ENCODE data around the gene CTSW. TPM values are rescaled to one million over a fixed set of nuclear protein-coding genes. Genes with fewer than 3 reads are reported as not detected.

CTSW gene
- total RNA-seq, 1 donor from 2014 or later, result not detected

DNA sequence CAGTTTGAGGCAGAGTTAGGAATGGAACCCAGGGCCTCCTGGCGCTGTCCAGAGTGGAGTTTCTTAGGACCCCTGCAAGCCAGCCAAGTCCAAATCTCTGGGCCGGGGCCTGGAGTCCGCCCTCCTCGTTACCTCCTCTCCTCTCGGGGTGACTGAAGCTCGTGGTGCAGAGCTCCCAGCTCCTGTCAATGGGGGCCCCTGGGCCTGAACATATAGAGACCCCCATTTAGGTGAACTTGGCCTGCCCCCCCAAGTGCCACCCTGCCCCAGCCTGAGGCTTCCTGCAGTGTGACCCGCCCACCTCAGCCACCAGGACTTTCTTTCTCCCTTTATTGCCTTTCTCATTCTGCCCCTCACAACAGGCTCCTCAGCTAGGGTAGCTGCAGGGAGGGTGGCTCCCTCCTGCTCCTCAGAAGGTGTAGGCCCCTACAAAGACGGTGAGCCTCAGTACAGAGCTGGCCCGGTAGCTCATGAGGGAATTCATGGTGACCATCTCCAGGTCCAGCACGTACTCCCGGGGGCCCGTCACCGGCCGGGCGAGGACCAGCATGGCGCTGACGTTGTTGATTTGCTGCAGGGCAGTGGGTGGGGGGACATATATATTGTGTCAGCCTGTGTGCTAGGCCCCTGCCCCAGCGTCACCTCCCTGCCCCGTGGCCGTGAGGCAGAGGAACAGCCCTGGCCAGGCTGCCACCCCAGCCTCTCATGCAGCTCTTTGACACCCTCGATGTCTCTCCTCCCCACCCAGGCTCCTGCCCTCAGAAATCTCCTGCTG, 12.9 kb upstream of the CTSW start:
- TF ChIP-seq, protein P1, sequence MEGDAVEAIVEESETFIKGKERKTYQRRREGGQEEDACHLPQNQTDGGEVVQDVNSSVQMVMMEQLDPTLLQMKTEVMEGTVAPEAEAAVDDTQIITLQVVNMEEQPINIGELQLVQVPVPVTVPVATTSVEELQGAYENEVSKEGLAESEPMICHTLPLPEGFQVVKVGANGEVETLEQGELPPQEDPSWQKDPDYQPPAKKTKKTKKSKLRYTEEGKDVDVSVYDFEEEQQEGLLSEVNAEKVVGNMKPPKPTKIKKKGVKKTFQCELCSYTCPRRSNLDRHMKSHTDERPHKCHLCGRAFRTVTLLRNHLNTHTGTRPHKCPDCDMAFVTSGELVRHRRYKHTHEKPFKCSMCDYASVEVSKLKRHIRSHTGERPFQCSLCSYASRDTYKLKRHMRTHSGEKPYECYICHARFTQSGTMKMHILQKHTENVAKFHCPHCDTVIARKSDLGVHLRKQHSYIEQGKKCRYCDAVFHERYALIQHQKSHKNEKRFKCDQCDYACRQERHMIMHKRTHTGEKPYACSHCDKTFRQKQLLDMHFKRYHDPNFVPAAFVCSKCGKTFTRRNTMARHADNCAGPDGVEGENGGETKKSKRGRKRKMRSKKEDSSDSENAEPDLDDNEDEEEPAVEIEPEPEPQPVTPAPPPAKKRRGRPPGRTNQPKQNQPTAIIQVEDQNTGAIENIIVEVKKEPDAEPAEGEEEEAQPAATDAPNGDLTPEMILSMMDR (IDR thresholded peaks at IDR 0.05; ENCODE audit: unreplicated experiment), result no peak
- H3K36me3 Mint-ChIP-seq (ENCODE audit: insufficient read depth), result peaks cover 12% of the 10 kb centered on the region
- H3K4me1 Mint-ChIP-seq (ENCODE audit: low read depth), result no peaks in the 10 kb centered on the region
- no peak overlapping the region for H3K4me3 Mint-ChIP-seq (ENCODE audit: low read depth)
- no peak for DNase-seq (ENCODE audit: low spot score, unreplicated experiment)
- H3K27ac Mint-ChIP-seq, result no peak overlapping the region
- H3K9me3 Mint-ChIP-seq (ENCODE audit: low read depth), result no peaks in the 10 kb centered on the region
- H3K27me3 Mint-ChIP-seq, result no peaks in the 10 kb centered on the region

DNA sequence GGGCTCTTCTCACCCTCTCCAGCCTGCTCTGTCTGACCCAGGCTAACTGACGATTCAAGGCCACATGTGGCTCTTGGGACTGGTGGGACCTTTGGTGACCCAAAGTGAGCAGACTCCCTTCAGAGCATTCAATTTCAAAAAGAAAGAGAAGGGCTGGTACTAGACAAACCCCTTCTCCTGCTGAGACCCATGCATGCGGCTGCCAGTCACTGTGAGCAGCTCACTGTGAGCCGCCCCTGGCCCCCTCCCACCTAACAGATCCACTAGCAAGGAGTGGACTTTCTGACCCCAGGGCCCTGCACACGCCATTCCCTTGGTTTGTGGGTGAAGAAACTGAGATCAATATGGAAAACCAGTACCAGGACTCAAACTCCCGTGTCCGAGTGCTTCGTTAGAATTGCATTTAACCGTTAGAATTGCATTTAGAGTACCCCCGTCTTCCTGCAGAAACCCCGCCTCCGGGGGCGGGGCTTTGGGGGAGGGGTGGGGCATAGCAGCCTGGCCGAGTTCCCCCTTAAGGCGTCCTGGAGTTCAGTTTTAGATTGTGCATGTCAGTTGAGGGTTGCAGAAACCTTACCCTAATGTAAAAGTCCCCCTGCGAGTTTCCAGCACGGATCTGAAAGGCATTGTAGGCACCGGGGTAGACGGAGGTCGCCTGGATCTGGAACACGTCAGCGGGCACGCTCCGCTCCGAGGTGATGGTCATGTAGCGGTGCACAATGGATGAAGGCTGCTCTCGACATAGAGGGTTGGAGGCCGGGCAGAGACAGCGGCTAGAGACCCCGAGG, 12.2 kb upstream of the CTSW start:
- Mint-ChIP-seq H3K4me1 (ENCODE audit: low read depth) (peaks cover 2% of the 10 kb centered on the region), H3K27me3 (no peaks in the 10 kb centered on the region), H3K9me3 (ENCODE audit: low read depth) (no peaks in the 10 kb centered on the region), H3K4me3 (ENCODE audit: low read depth) (no peak overlapping the region), H3K36me3 (ENCODE audit: insufficient read depth) (peaks cover 12% of the 10 kb centered on the region), H3K27ac (no peak overlapping the region)
- DNase-seq (ENCODE audit: low spot score, unreplicated experiment), result no peak
- TF ChIP-seq, protein P1 (IDR thresholded peaks at IDR 0.05; ENCODE audit: unreplicated experiment), result no peak

DNA sequence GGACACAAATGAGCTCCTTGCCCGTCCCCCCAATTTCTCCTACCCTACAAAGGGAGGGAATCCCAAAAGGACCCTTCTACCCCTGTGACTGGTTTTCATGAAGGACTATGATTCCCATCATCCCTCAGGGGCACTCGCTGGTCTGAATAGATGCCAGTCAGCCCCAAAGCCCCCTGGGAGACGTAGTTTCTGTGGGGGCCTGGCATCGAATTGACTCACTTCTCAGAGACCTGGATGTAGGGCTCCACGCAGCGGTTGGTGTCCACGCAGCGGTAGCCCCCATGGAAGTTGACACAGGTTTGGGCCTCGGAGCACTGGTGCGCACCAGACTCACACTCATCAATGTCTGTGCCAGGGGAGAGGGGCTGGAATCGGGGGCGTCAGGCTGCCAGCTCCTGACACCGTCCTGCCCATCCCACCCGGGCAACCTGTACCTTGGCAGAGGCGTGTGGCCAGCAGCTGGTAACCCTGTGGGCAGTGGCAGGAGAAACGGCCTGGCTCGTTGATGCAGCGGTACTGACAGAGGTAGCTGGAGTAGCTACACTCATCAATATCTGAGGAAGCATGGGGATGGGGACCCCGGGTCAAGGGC, 11.5 kb upstream of the CTSW start:
- DNase-seq (ENCODE audit: low spot score, unreplicated experiment), result no peak
- Mint-ChIP-seq H3K9me3 (ENCODE audit: low read depth) (no peaks in the 10 kb centered on the region), H3K4me3 (ENCODE audit: low read depth) (no peak overlapping the region), H3K36me3 (ENCODE audit: insufficient read depth) (peaks cover 9% of the 10 kb centered on the region), H3K27me3 (no peaks in the 10 kb centered on the region), H3K4me1 (ENCODE audit: low read depth) (peaks cover 5% of the 10 kb centered on the region), H3K27ac (no peak overlapping the region)
- TF ChIP-seq, protein P1 (IDR thresholded peaks at IDR 0.05; ENCODE audit: unreplicated experiment), result no peak

DNA sequence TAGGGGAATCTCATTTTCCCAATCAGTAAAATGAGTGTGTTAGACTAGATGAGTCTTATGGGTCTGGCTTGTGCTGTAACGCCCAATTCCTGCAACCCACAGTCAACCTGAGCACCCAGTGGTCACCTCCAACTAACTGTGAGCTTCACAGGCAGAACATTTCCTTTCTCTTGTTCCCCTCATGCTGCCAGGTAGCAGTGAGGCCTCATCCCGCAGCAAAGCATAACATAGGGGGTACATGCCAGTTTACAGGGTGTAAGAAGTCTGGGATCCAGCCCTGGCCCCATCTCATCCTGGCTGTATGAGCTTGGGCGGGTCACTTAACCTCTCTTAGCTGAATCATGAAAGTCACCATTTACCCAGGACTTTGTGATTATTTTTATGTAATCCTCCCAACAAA, 10.7 kb upstream of the CTSW start:
- TF ChIP-seq, protein P1 (IDR thresholded peaks at IDR 0.05; ENCODE audit: unreplicated experiment), result no peak
- Mint-ChIP-seq H3K4me3 (ENCODE audit: low read depth) (no peak overlapping the region), H3K27ac (no peak overlapping the region), H3K4me1 (ENCODE audit: low read depth) (peaks cover 7% of the 10 kb centered on the region), H3K9me3 (ENCODE audit: low read depth) (no peaks in the 10 kb centered on the region), H3K27me3 (no peaks in the 10 kb centered on the region), H3K36me3 (ENCODE audit: insufficient read depth) (peaks cover 9% of the 10 kb centered on the region)
- DNase-seq (ENCODE audit: low spot score, unreplicated experiment), result no peak

DNA sequence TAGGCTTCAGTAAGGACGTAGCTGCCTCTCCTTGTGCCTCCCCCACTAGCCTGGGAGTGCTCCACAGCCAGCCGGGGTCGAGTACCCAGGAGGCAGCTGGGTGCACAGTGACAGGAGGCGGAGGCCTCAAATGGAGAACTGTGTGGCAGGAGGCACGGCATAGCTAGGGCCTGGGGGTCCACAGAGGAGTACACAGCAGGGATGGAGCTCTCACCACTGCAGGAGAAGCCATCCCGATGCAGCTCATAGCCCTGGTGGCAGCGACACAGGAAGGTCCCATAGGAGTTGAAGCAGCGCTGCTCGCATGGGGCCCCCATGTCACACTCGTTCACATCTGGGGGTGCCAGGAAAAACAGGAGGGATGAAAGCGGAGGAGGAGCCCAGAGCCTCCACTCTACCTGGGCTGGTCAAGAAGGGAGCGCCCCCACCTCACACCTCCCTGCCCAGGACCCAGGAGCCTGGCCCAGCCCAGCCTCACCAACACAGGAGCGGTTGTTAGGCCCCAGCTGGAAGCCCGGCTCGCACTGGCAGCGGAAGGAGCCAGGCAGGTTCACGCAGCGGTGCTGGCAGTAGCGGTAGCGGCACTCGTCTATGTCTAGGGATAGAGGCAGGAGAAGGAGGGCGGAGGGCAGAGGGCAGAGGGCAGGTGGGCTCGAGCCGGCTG, 9.9 kb upstream of the CTSW start:
- TF ChIP-seq, protein P1 (IDR thresholded peaks at IDR 0.05; ENCODE audit: unreplicated experiment), result no peak
- no peak for DNase-seq (ENCODE audit: low spot score, unreplicated experiment)
- Mint-ChIP-seq H3K4me1 (ENCODE audit: low read depth) (peaks cover 7% of the 10 kb centered on the region), H3K9me3 (ENCODE audit: low read depth) (no peaks in the 10 kb centered on the region), H3K36me3 (ENCODE audit: insufficient read depth) (peaks cover 8% of the 10 kb centered on the region), H3K27ac (no peak overlapping the region), H3K4me3 (ENCODE audit: low read depth) (no peak overlapping the region), H3K27me3 (no peaks in the 10 kb centered on the region)
